HEK293T (cell line): ENCODE data around the gene GAB2.

Experiments
- CTCF ChIA-PET: fragments of 350-600 bp; formaldehyde crosslinking; extraction: SDS; loops from one replicate; lab custom pipeline; 2021; ENCODE audit warnings: antibody characterized with exemption, inconsistent platforms; lab: Yijun Ruan, JAX
- POLR2A ChIA-PET: fragments of 350-600 bp; formaldehyde crosslinking; extraction: SDS; loops from one replicate; lab custom pipeline; 2020; ENCODE audit warnings: antibody characterized with exemption, inconsistent platforms; lab: Yijun Ruan, JAX
- DNase-seq: peaks from one replicate; pipeline ENCODE4 v3.0.0; 2012; ENCODE audit warnings: mixed read lengths; ENCODE audit errors: extremely low spot score
- ARNT ChIP-seq: fragments of 450-650 bp; IDR thresholded peaks from 2 replicates; pipeline ENCODE4 v1.6.1; 2017; ENCODE audit warnings: mild to moderate bottlenecking
- BHLHE40 ChIP-seq: fragments of 450-650 bp; IDR thresholded peaks from 2 replicates; pipeline ENCODE4 v1.6.1; 2016; ENCODE audit warnings: mild to moderate bottlenecking, moderate library complexity, borderline replicate concordance
- CTBP1 ChIP-seq: fragments of 450-650 bp; IDR thresholded peaks from 2 replicates; pipeline ENCODE4 v1.6.1; 2016; ENCODE audit warnings: borderline replicate concordance
- ELF4 ChIP-seq: fragments of 450-650 bp; IDR thresholded peaks from 2 replicates; pipeline ENCODE4 v1.6.1; 2017; ENCODE audit warnings: antibody characterized with exemption
- FOXA1 ChIP-seq: fragments of 450-650 bp; IDR thresholded peaks from 2 replicates; pipeline ENCODE4 v1.6.1; 2016; ENCODE audit warnings: mild to moderate bottlenecking
- FOXK2 ChIP-seq: fragments of 450-650 bp; IDR thresholded peaks from 2 replicates; pipeline ENCODE4 v1.6.1; 2016; ENCODE audit warnings: mild to moderate bottlenecking
- FOXM1 ChIP-seq: fragments of 450-650 bp; IDR thresholded peaks from 2 replicates; pipeline ENCODE4 v1.6.1; 2017; ENCODE audit warnings: mild to moderate bottlenecking, borderline replicate concordance
- HDGF ChIP-seq: fragments of 450-650 bp; IDR thresholded peaks from 2 replicates; pipeline ENCODE4 v1.6.1; 2017; ENCODE audit warnings: antibody characterized with exemption, borderline replicate concordance
- L3MBTL2 ChIP-seq: fragments of 450-650 bp; conservative IDR thresholded peaks from 2 replicates; pipeline ENCODE4 v1.6.1; 2016; ENCODE audit warnings: mild to moderate bottlenecking
- LEF1 ChIP-seq: fragments of 450-650 bp; IDR thresholded peaks from 2 replicates; pipeline ENCODE4 v1.6.1; 2017; ENCODE audit warnings: mild to moderate bottlenecking, borderline replicate concordance
- NFRKB ChIP-seq: fragments of 450-650 bp; IDR thresholded peaks from 2 replicates; pipeline ENCODE4 v1.6.1; 2016; ENCODE audit warnings: mild to moderate bottlenecking, moderate library complexity
- PKNOX1 ChIP-seq: fragments of 450-650 bp; IDR thresholded peaks from 2 replicates; pipeline ENCODE4 v1.6.1; 2016
- SP1 ChIP-seq: fragments of 450-650 bp; IDR thresholded peaks from 2 replicates; pipeline ENCODE4 v1.6.1; 2017
- SUZ12 ChIP-seq: fragments of 450-650 bp; IDR thresholded peaks from 2 replicates; pipeline ENCODE4 v1.6.1; 2016; ENCODE audit warnings: mild to moderate bottlenecking
- TARDBP ChIP-seq: fragments of 450-650 bp; IDR thresholded peaks from 2 replicates; pipeline ENCODE4 v1.6.1; 2016
- ZNF384 ChIP-seq: fragments of 450-650 bp; IDR thresholded peaks from 2 replicates; pipeline ENCODE4 v1.6.1; 2016

The GAB2 gene

GRCh38 chr11:78205256-78205655 is 212.4 kb downstream of the GAB2 start:
- POLR2A ChIA-PET = no interaction called here
- DNase-seq = no peak
- CTCF ChIA-PET = no interaction called here
- TF ChIP-seq ELF4 = no peak
- TF ChIP-seq TARDBP = no peak
- TF ChIP-seq FOXA1 = no peak
- TF ChIP-seq PKNOX1 = no peak
- TF ChIP-seq L3MBTL2 = no peak

GRCh38 chr11:78203184-78203583 is 214.4 kb downstream of the GAB2 start:
- TF ChIP-seq BHLHE40 (no peak), CTBP1 (no peak), SP1 (no peak), TARDBP (no peak), ZNF384 (no peak), FOXM1 (no peak), FOXA1 (no peak), LEF1 (no peak), SUZ12 (no peak), HDGF (no peak), PKNOX1 (no peak), FOXK2 (no peak), L3MBTL2 (no peak), NFRKB (no peak), ELF4 (no peak), ARNT (no peak)
- no peak for DNase-seq
- ChIA-PET POLR2A (no interaction called here), CTCF (no interaction called here)

GRCh38 chr11:78202733-78203167 is 214.9 kb downstream of the GAB2 start:
- ChIA-PET POLR2A (no interaction called here), CTCF (no interaction called here)
- TF ChIP-seq FOXK2 (no peak), FOXA1 (no peak)
- DNase-seq = no peak

- ChIA-PET POLR2A (interaction anchor here (1.2 kb wide), 1 partner anchor 13 kb away, joined by 3 read pairs; the partner anchor contains the start of gene KCTD21), CTCF (no interaction called here)
- DNase-seq = no peak
- no peak for TF ChIP-seq ARNT
- no peak for TF ChIP-seq HDGF
- TF ChIP-seq FOXM1 = no peak
- no peak for TF ChIP-seq FOXK2
- no peak for TF ChIP-seq NFRKB
- no peak for TF ChIP-seq TARDBP
- TF ChIP-seq L3MBTL2 = no peak
- no peak for TF ChIP-seq PKNOX1
- TF ChIP-seq LEF1 = no peak
- no peak for TF ChIP-seq BHLHE40
Observed at GRCh38 chr11:78201096-78201818, 216.4 kb downstream of the GAB2 start.

GRCh38 chr11:78200553-78200952 is 217.1 kb downstream of the GAB2 start:
- DNase-seq = no peak
- TF ChIP-seq PKNOX1 (no peak), FOXK2 (no peak), FOXA1 (no peak), BHLHE40 (no peak), TARDBP (no peak), FOXM1 (no peak), SUZ12 (no peak)
- POLR2A ChIA-PET = interaction anchor here (1.2 kb wide), 1 partner anchor 12 kb away, joined by 3 read pairs; the partner anchor contains the start of gene KCTD21
- CTCF ChIA-PET = no interaction called here

GRCh38 chr11:78200061-78200460 is 217.6 kb downstream of the GAB2 start:
- TF ChIP-seq NFRKB (no peak), ELF4 (no peak)
- DNase-seq = no peak
- ChIA-PET POLR2A (interaction anchor here (1.2 kb wide), 1 partner anchor 12 kb away, joined by 3 read pairs; the partner anchor contains the start of gene KCTD21), CTCF (no interaction called here)

- CTCF ChIA-PET = no interaction called here
- TF ChIP-seq CTBP1 (no peak), FOXA1 (no peak), TARDBP (no peak), FOXK2 (no peak), FOXM1 (no peak), ZNF384 (no peak), LEF1 (no peak), SUZ12 (no peak), NFRKB (no peak), ELF4 (no peak)
- no peak for DNase-seq
- POLR2A ChIA-PET = interaction anchor here (1.2 kb wide), 1 partner anchor 11 kb away, joined by 3 read pairs; the partner anchor contains the start of gene KCTD21
Observed at GRCh38 chr11:78199653-78200015, 218.0 kb downstream of the GAB2 start.
